ENCODE measurements around the gene P2RY11.

Gene P2RY11

GRCh38 chr19:10113964-10114650 lies 2.6 kb downstream of the P2RY11 start:
- peak in 1 of 2 experiments; percentile 50 for DNase-seq

- peak; percentile 61 to 63 for DNase-seq
Measured at GRCh38 chr19:10114651-10115391, 3.3 kb downstream of the P2RY11 start.

- DNase-seq: peak; percentile 57 to 58
Measured at GRCh38 chr19:10115392-10116084, 4.0 kb downstream of the P2RY11 start.

GRCh38 chr19:10116085-10116865 lies 4.8 kb downstream of the P2RY11 start:
- DNase-seq: peak; percentile 50 to 52

- no peak for DNase-seq
Measured at GRCh38 chr19:10116866-10117616, 5.5 kb downstream of the P2RY11 start.

GRCh38 chr19:10118960-10119359 lies 7.5 kb downstream of the P2RY11 start:
- peak in 1 of 2 experiments; percentile 41 for DNase-seq

- DNase-seq: no peak
Measured at GRCh38 chr19:10120538-10121189, 9.2 kb downstream of the P2RY11 start.

GRCh38 chr19:10122045-10122444 lies 10.6 kb downstream of the P2RY11 start:
- DNase-seq: no peak

GRCh38 chr19:10124429-10124828 lies 12.9 kb downstream of the P2RY11 start:
- DNase-seq: no peak

GRCh38 chr19:10126213-10126639 lies 14.7 kb downstream of the P2RY11 start:
- no peak for DNase-seq

GRCh38 chr19:10132905-10133304 lies 21.4 kb downstream of the P2RY11 start:
- no peak for DNase-seq

GRCh38 chr19:10133596-10133995 lies 22.1 kb downstream of the P2RY11 start:
- DNase-seq: no peak

- DNase-seq: no peak
Measured at GRCh38 chr19:10134040-10134439, 22.5 kb downstream of the P2RY11 start.

GRCh38 chr19:10135551-10136334 lies 24.2 kb downstream of the P2RY11 start:
- DNase-seq: no peak

GRCh38 chr19:10136936-10137335 lies 25.4 kb downstream of the P2RY11 start:
- no peak for DNase-seq

- no peak for DNase-seq
Measured at GRCh38 chr19:10137751-10138682, 26.5 kb downstream of the P2RY11 start.

GRCh38 chr19:10138879-10139795 lies 27.6 kb downstream of the P2RY11 start:
- no peak for DNase-seq

GRCh38 chr19:10139952-10140351 lies 28.5 kb downstream of the P2RY11 start:
- DNase-seq: no peak

Measured in activated T-cell treated with anti-CD3 and anti-CD28 coated beads, Interleukin-2, amount 50 U/mL, for 48 hours (primary cell).